ENCODE data around the gene SND1. TPM values are rescaled to one million over a fixed set of nuclear protein-coding genes. Genes with fewer than 3 reads are reported as not detected.

SND1 gene
- total and polyA plus RNA-seq, 2 of the 4 experiments (the other 2 are of a cell fraction): 154 to 294 TPM

DNA sequence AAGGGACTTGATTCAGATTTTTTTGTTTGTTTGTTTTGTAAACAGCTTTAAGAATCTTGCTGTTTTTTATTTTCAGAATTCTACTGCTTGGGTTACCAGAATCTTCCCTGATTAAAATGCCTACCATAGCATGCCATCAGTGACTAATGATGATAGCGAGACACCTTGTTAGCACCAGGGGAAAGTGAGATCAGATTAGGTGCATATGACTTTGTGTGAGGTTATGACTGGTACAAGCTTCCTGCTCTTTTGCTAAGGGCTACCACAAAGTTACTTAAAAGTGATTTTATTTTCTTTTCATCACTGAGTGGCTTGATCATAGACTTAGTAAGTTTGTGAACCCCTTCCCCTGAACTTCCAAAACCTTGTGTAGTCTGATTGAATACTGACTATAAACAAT lies 93.5 kb downstream of the SND1 start:
- Histone ChIP-seq H4K8ac (ENCODE audit: low read depth in 2 of 2, low read length in 2 of 2) (no peak overlapping the region), H2BK120ac (ENCODE audit: low read depth, low read length) (no peak overlapping the region), H3K56ac (ENCODE audit: extremely low read depth, insufficient read depth, low read length) (no peak overlapping the region), H2AK9ac (replicated peaks; ENCODE audit: low read depth, low read length, poor library complexity) (no peak overlapping the region), H3K4me2 (ENCODE audit: low read depth, low read length) (no peak overlapping the region), H3K36me3 (ENCODE audit: control insufficient read depth, insufficient read depth, low read length) (peaks cover 9% of the 10 kb centered on the region), H3K4me3 (ENCODE audit: insufficient read depth, low read depth, low read length) (no peak overlapping the region), H3K23ac (ENCODE audit: low read depth, low read length) (no peak overlapping the region), H3K9me3 (ENCODE audit: control insufficient read depth, insufficient read depth, low read length) (no peaks in the 10 kb centered on the region), H2AFZ (replicated peaks; ENCODE audit: low read length, poor library complexity) (no peak overlapping the region), H3K9ac (ENCODE audit: low read depth, low read length) (no peak overlapping the region), H4K5ac (ENCODE audit: low read depth, low read length) (no peak overlapping the region), H4K91ac (ENCODE audit: insufficient read depth, low read depth, low read length) (no peak overlapping the region), H3K27me3 (ENCODE audit: control insufficient read depth, insufficient read depth, low read length) (no peaks in the 10 kb centered on the region), H2BK5ac (ENCODE audit: low read depth, low read length, poor library complexity, severe bottlenecking) (no peak overlapping the region), H4K20me1 (ENCODE audit: insufficient read depth, low read length) (peaks cover 75% of the 10 kb centered on the region), H2BK15ac (ENCODE audit: low read depth, low read length) (no peak overlapping the region), H3K79me1 (ENCODE audit: low read depth in 1 of 2, low read length in 2 of 2) (peaks cover 62 to 86% of the 10 kb centered on the region in 2 experiments), H3K14ac (replicated peaks; ENCODE audit: low read depth, low read length) (no peak overlapping the region), H3K27ac (ENCODE audit: insufficient read depth, low read length) (no peak overlapping the region), H2AK5ac (ENCODE audit: low read depth, low read length) (no peak overlapping the region), H3K9me1 (ENCODE audit: insufficient read depth, low read length) (peaks cover 14% of the 10 kb centered on the region), H3K4me1 (ENCODE audit: control insufficient read depth, insufficient read depth, low read length) (no peaks in the 10 kb centered on the region; the same call in 1 of the 2 replicates), H2BK20ac (ENCODE audit: low read depth, low read length) (no peak overlapping the region), H3K4ac (ENCODE audit: low read depth, low read length) (no peak overlapping the region), H3K18ac (ENCODE audit: low read depth, low read length) (no peak overlapping the region)
- ChIA-PET POLR2A (ENCODE audit: unreplicated experiment) (no interaction called here), CTCF (no interaction called here)
- 80% methylated on average over 1 of the region's 1 CpG; no CpG with 5 or more reads in 1 of the 2 experiments for WGBS, 2 experiments (ENCODE audit: extremely low coverage in 2 of 2, insufficient read length in 1 of 2)
- intact Hi-C loops (cut with micrococcal nuclease): no loop called here
- BruUV-seq (replicated peaks): no TSS peak
- no peak for ATAC-seq (ENCODE audit: low read depth)
- dilution Hi-C loops (cut with HindIII; ENCODE audit: low sequenced_read_pairs, unreplicated experiment): no loop called here
- in situ Hi-C loops (cut with MboI; ENCODE audit: low sequenced_read_pairs): no loop called here
- TF ChIP-seq FOS (IDR thresholded peaks at IDR 0.05; ENCODE audit: low read depth, low read length): no peak
- no peak for TF ChIP-seq SMC3 (IDR thresholded peaks at IDR 0.05; ENCODE audit: low read depth, low read length)
- TF ChIP-seq RCOR1 (IDR thresholded peaks at IDR 0.05; ENCODE audit: insufficient replicate concordance, low read length): no peak
- DNase-seq: no peak
